Type B pancreatic cell (in vitro differentiated cells): ENCODE measurements around the gene SLC44A4. TPM values are rescaled to one million over a fixed set of nuclear protein-coding genes. Genes with fewer than 3 reads are reported as not detected.
"Not testable (repeated sequence)": the region's sequence is repeated elsewhere in the genome, so short reads cannot be mapped to it uniquely, and the experiment has no call there.

Experiments
- DNase-seq: peaks from one replicate; pipeline ENCODE4 v3.0.0; 2021; ENCODE audit warnings: mixed read lengths; ENCODE audit not compliant: unreplicated experiment; ENCODE audit errors: extremely low spot score
- H3K27ac Mint-ChIP-seq: 2 replicates; pipeline ENCODE4 v1.8.0; 2021; ENCODE audit warnings: mild to moderate bottlenecking, mixed read lengths
- H3K27me3 Mint-ChIP-seq: 2 replicates; pipeline ENCODE4 v1.8.0; 2021; ENCODE audit warnings: mixed read lengths
- H3K36me3 Mint-ChIP-seq: 2 replicates; pipeline ENCODE4 v1.8.0; 2021; ENCODE audit warnings: mixed read lengths
- H3K4me1 Mint-ChIP-seq: one replicate; pipeline ENCODE4 v1.8.0; 2021; ENCODE audit warnings: mixed read lengths; ENCODE audit not compliant: unreplicated experiment
- H3K4me3 Mint-ChIP-seq: 2 replicates; pipeline ENCODE4 v1.8.0; 2021; ENCODE audit warnings: mild to moderate bottlenecking, mixed read lengths
- H3K9me3 Mint-ChIP-seq: 2 replicates; pipeline ENCODE4 v1.8.0; 2021; ENCODE audit warnings: mixed read lengths
- total RNA-seq: library from RNA; stranded (reverse); gene quantifications from 2 replicates; pipeline ENCODE4 v1.2.1, GENCODE V29; 2021; ENCODE audit warnings: low replicate concordance
- TF ChIP-seq, protein P1 (sequence below): fragments of 200-600 bp; sonication (generic); conservative IDR thresholded peaks from 2 replicates; pipeline ENCODE4 v1.5.0; 2021; ENCODE audit warnings: antibody characterized with exemption, mild to moderate bottlenecking

SLC44A4 gene
- total RNA-seq, 1 donor from 2014 or later: 10.6 TPM

DNA sequence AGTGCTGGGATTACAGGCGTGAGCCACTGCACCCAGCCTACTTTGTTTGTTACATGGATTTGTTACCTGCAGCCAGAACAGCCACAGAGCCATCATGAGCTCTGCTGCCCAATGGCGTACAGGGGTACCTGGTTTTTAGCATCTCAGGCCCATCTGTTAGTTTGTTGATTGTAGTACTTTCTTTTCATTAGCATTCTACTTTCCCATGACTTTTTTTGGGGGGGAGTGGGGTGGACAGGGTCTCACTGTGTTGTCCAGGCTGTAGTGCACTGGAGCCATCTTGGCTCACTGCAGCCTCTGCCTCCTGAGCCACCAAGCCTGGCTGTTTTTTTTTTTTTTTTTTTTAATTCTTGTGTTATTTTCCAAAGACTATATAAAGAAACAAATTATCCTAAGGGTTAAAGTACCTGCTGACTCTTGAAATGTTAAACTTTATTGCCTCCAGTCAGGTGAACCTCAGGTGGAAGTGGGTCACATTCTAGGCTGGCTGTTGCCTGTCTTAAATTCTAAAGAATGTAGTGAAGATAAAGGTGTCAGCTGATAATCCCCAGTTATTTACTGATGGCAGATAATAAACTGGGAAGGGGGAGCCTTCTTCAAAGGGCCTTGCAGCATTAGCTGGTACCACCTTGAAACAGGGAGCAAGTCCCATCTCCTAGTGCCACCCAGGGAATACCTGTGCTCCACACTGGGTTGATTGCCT lies 31.4 kb downstream of the SLC44A4 start:
- H3K36me3 Mint-ChIP-seq: peaks cover 4% of the 10 kb centered on the region
- H3K27ac Mint-ChIP-seq: no peak overlapping the region
- TF ChIP-seq, protein P1, sequence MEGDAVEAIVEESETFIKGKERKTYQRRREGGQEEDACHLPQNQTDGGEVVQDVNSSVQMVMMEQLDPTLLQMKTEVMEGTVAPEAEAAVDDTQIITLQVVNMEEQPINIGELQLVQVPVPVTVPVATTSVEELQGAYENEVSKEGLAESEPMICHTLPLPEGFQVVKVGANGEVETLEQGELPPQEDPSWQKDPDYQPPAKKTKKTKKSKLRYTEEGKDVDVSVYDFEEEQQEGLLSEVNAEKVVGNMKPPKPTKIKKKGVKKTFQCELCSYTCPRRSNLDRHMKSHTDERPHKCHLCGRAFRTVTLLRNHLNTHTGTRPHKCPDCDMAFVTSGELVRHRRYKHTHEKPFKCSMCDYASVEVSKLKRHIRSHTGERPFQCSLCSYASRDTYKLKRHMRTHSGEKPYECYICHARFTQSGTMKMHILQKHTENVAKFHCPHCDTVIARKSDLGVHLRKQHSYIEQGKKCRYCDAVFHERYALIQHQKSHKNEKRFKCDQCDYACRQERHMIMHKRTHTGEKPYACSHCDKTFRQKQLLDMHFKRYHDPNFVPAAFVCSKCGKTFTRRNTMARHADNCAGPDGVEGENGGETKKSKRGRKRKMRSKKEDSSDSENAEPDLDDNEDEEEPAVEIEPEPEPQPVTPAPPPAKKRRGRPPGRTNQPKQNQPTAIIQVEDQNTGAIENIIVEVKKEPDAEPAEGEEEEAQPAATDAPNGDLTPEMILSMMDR: no peak
- H3K4me3 Mint-ChIP-seq: no peak overlapping the region
- H3K27me3 Mint-ChIP-seq: no peaks in the 10 kb centered on the region
- H3K9me3 Mint-ChIP-seq: no peaks in the 10 kb centered on the region
- H3K4me1 Mint-ChIP-seq: no peaks in the 10 kb centered on the region
- no peak for DNase-seq

DNA sequence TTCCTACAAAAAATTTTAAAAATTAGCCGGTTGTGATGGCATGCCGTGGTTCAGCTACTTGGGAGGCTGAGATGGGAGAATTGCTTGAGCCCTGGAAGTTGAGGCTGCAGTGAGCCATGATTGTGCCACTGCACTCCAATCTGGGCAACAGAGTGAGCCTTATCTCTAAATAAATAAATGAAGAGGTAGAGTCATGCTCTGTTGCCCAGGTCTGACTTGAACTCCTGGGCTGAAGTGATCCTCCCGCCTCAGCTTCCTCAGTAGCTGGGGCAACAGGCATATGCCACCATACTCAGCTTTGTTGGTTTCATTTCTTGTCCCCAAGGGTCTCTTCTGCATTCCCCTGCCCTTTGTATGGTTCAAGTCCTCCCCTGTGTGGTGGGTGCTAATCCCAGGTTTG lies 34.3 kb downstream of the SLC44A4 start:
- H3K4me3 Mint-ChIP-seq: no peak overlapping the region
- H3K4me1 Mint-ChIP-seq: peaks cover under 1% of the 10 kb centered on the region
- no peaks in the 10 kb centered on the region for H3K9me3 Mint-ChIP-seq
- TF ChIP-seq, protein P1: no peak
- H3K27ac Mint-ChIP-seq: no peak overlapping the region
- peaks cover 14% of the 10 kb centered on the region for H3K36me3 Mint-ChIP-seq
- no peak for DNase-seq
- H3K27me3 Mint-ChIP-seq: no peaks in the 10 kb centered on the region

DNA sequence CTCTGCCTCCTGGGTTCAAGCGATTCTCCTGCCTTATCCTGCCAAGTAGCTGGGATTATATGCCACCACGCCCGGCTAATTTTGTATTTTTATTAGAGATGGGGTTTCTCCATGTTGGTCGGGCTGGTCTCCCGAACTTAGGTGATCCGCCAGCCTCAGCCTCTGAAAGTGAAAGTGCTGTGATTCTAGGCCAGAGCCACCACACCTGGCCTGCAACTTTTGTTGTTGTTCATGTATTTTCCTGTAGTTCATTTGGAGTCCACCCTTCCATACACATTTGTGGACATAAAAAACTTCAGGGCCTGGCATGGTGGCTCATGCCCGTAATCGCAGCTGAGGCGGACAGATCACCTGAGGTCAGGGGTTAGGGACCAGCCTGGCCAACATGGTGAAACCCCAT lies 36.7 kb downstream of the SLC44A4 start:
- no peak for DNase-seq
- H3K27me3 Mint-ChIP-seq: no peaks in the 10 kb centered on the region
- peaks cover 25% of the 10 kb centered on the region for H3K36me3 Mint-ChIP-seq
- TF ChIP-seq, protein P1: no peak
- no peak overlapping the region for H3K4me3 Mint-ChIP-seq
- H3K9me3 Mint-ChIP-seq: no peaks in the 10 kb centered on the region
- H3K27ac Mint-ChIP-seq: no peak overlapping the region
- H3K4me1 Mint-ChIP-seq: peaks cover 12% of the 10 kb centered on the region

DNA sequence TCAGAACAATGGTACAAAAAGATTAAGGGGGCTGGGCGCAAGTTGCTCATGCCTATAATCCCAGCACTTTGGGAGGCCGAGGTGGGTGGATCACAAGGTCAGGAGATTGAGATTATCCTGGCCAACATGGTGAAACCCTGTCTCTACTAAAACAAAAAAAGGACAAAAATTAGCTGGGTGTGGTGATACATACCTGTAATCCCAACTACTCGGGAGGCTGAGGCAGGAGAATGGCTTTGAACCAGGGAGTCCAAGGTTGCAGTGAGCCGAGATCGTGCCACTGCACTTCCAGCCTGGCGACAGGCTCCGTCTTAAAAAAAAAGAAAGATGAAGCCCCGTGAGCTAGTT lies 39.0 kb downstream of the SLC44A4 start:
- Mint-ChIP-seq H3K27ac (peak overlapping the region; percentile 44), H3K4me1 (peaks cover 28% of the 10 kb centered on the region), H3K36me3 (peaks cover 41% of the 10 kb centered on the region)
- not testable (repeated sequence) for H3K4me3 Mint-ChIP-seq, DNase-seq, H3K9me3 Mint-ChIP-seq, H3K27me3 Mint-ChIP-seq

DNA sequence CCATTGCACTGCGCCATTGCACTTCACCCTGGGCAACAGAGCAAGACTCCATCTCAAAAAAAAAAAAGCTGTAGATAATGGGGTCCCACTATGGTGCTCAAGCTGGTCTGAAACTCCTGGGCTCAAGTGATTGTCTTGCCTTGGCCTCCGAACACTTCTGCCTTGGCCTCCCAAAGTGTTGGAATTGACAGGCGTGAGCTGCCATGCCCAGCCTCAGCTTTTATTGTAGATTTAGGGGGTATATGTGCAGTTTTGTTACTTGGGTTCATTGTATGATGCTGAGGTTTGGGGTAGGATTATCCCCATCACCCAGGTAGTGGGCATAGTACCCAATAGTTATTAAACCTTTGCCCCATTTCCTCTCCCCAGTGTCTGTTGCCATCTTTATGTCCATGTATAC lies 39.8 kb downstream of the SLC44A4 start:
- no peak for DNase-seq
- no peak overlapping the region for H3K27ac Mint-ChIP-seq
- H3K27me3 Mint-ChIP-seq: no peaks in the 10 kb centered on the region
- H3K4me3 Mint-ChIP-seq: peak overlapping the region; percentile 33
- no peaks in the 10 kb centered on the region for H3K9me3 Mint-ChIP-seq
- H3K4me1 Mint-ChIP-seq: peaks cover 35% of the 10 kb centered on the region
- H3K36me3 Mint-ChIP-seq: peaks cover 43% of the 10 kb centered on the region
- TF ChIP-seq, protein P1: no peak

DNA sequence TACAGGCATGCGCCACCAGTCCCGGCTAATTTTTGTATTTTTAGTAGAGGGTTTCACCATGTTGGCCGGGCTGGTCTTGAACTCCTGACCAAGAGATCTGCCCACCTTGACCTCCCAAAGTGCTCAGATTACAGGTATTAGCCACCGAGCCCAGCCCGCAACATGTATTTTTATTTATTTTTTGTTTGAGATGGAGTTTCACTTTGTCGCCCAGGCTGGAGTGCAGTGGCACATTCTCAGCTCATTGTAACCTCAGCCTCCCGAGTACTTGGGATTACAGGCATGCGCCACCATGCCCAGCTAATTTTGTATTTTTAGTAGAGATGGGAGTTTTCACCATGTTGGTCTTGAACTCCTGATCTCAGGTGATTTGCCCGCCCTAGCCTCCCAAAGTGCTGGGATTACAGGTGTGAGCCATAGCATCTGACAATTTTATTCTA lies 40.7 kb downstream of the SLC44A4 start:
- not testable (repeated sequence) for H3K9me3 Mint-ChIP-seq, H3K27me3 Mint-ChIP-seq, H3K27ac Mint-ChIP-seq, DNase-seq
- Mint-ChIP-seq H3K36me3 (peaks cover 43% of the 10 kb centered on the region), H3K4me1 (peaks cover 35% of the 10 kb centered on the region), H3K4me3 (peak overlapping the region; percentile 98)
